WTC11 (cell line): ENCODE results near the gene CLPTM1L. TPM values are rescaled to one million over a fixed set of nuclear protein-coding genes. Genes with fewer than 3 reads are reported as not detected.
A peak's percentile ranks its signal among the peaks of the same experiment; 100 is the strongest.

Experiments
- ATAC-seq: fragments of 200-7000 bp; cut with Tn5 transposase; 2 replicates; pipeline ENCODE4 v1.10.0; 2021; ENCODE audit warnings: mild to moderate bottlenecking, moderate library complexity
- CTCF ChIA-PET: fragments of 300-600 bp; sonication (Branson Sonifier 250); formaldehyde crosslinking; loops from one replicate; lab custom pipeline; 2021; ENCODE audit warnings: antibody characterized with exemption; lab: Charles Lee
- POLR2A ChIA-PET: fragments of 350-600 bp; sonication (Branson Sonifier 250); formaldehyde crosslinking; loops from one replicate; lab custom pipeline; 2021; ENCODE audit warnings: antibody characterized with exemption; lab: Charles Lee
- DNase-seq: peaks from one replicate; pipeline ENCODE4 v3.0.0; 2021; ENCODE audit warnings: low spot score
- H3K27ac Mint-ChIP-seq: 2 replicates; pipeline ENCODE4 v1.8.0; 2021; ENCODE audit warnings: mixed read lengths
- H3K27me3 Mint-ChIP-seq: 2 replicates; pipeline ENCODE4 v1.8.0; 2021; ENCODE audit warnings: low read depth, mild to moderate bottlenecking, moderate library complexity, mixed read lengths
- H3K36me3 Mint-ChIP-seq: 2 replicates; pipeline ENCODE4 v1.8.0; 2021; ENCODE audit warnings: mixed read lengths
- H3K4me1 Mint-ChIP-seq: 2 replicates; pipeline ENCODE4 v1.8.0; 2022; ENCODE audit warnings: mixed read lengths
- H3K4me3 Mint-ChIP-seq: 2 replicates; pipeline ENCODE4 v1.8.0; 2021; ENCODE audit warnings: mild to moderate bottlenecking, moderate library complexity, mixed read lengths
- H3K9me3 Mint-ChIP-seq: 2 replicates; pipeline ENCODE4 v1.8.0; 2021; ENCODE audit warnings: mixed read lengths
- CREB1 ChIP-seq: sonication (generic); formaldehyde crosslinking; IDR thresholded peaks from 2 replicates; pipeline ENCODE4 v1.8.0; 2023; ENCODE audit warnings: mild to moderate bottlenecking, missing genetic modification reagents
- EMX1 ChIP-seq: fragments of 250-450 bp; sonication (Bioruptor Pico); IDR thresholded peaks from 2 replicates; pipeline ENCODE4 v1.8.0; 2021; ENCODE audit warnings: mild to moderate bottlenecking
- FOXP1 ChIP-seq: sonication (generic); formaldehyde crosslinking; IDR thresholded peaks from 2 replicates; pipeline ENCODE4 v1.8.0; 2022; ENCODE audit warnings: missing genetic modification reagents, mild to moderate bottlenecking, moderate library complexity, borderline replicate concordance
- HMGA2 ChIP-seq: fragments of 250-450 bp; sonication (Bioruptor Pico); IDR thresholded peaks from 2 replicates; pipeline ENCODE4 v1.4.0; 2021; ENCODE audit warnings: mild to moderate bottlenecking, moderate library complexity
- NFYB ChIP-seq: sonication (generic); formaldehyde crosslinking; conservative IDR thresholded peaks from 2 replicates; pipeline ENCODE4 v1.8.0; 2022; ENCODE audit warnings: low read depth, missing genetic modification reagents
- NR1H2 ChIP-seq: sonication (generic); formaldehyde crosslinking; IDR thresholded peaks from 2 replicates; pipeline ENCODE4 v1.9.0; 2021; ENCODE audit warnings: mild to moderate bottlenecking, moderate library complexity, missing genetic modification reagents
- SOX15 ChIP-seq: fragments of 250-450 bp; sonication (Bioruptor Pico); IDR thresholded peaks from 2 replicates; pipeline ENCODE4 v1.9.0; 2021; ENCODE audit warnings: mild to moderate bottlenecking
- TEAD1 ChIP-seq: sonication (generic); formaldehyde crosslinking; IDR thresholded peaks from 2 replicates; pipeline ENCODE4 v1.8.0; 2022; ENCODE audit warnings: mild to moderate bottlenecking, missing genetic modification reagents
- ZNF121 ChIP-seq: sonication (generic); formaldehyde crosslinking; IDR thresholded peaks from 2 replicates; pipeline ENCODE4 v1.8.0; 2023; ENCODE audit warnings: missing genetic modification reagents
- ZNF317 ChIP-seq: sonication (generic); formaldehyde crosslinking; IDR thresholded peaks from 2 replicates; pipeline ENCODE4 v1.8.1; 2023; ENCODE audit warnings: low read depth, mild to moderate bottlenecking, moderate library complexity, missing genetic modification reagents, borderline replicate concordance
- total RNA-seq: library from RNA; stranded (reverse); gene quantifications from 3 replicates; pipeline ENCODE4 v1.2.3, GENCODE V29; 2021
- TF ChIP-seq, protein P1 (sequence below): sonication (generic); formaldehyde crosslinking; IDR thresholded peaks from 2 replicates; pipeline ENCODE4 v1.8.0; 2022; ENCODE audit warnings: mild to moderate bottlenecking, missing genetic modification reagents
- TF ChIP-seq, protein P2 (sequence below): sonication (generic); formaldehyde crosslinking; IDR thresholded peaks from 2 replicates; pipeline ENCODE4 v1.8.1; 2023; ENCODE audit warnings: mild to moderate bottlenecking, missing genetic modification reagents, moderate library complexity
- TF ChIP-seq, protein P3 (sequence below): sonication (generic); formaldehyde crosslinking; IDR thresholded peaks from 2 replicates; pipeline ENCODE4 v1.8.0; 2022; ENCODE audit warnings: mild to moderate bottlenecking, missing genetic modification reagents
- TF ChIP-seq, protein P4 (sequence below): sonication (generic); formaldehyde crosslinking; IDR thresholded peaks from 2 replicates; pipeline ENCODE4 v1.8.0; 2023; ENCODE audit warnings: missing genetic modification reagents, mild to moderate bottlenecking, borderline replicate concordance
- TF ChIP-seq, protein P5 (sequence below): sonication (generic); formaldehyde crosslinking; IDR thresholded peaks from 2 replicates; pipeline ENCODE4 v1.8.0; 2023; ENCODE audit warnings: mild to moderate bottlenecking, missing genetic modification reagents

Gene CLPTM1L
- total RNA-seq, 1 experiment from 2014 or later, result 92.8 TPM

DNA sequence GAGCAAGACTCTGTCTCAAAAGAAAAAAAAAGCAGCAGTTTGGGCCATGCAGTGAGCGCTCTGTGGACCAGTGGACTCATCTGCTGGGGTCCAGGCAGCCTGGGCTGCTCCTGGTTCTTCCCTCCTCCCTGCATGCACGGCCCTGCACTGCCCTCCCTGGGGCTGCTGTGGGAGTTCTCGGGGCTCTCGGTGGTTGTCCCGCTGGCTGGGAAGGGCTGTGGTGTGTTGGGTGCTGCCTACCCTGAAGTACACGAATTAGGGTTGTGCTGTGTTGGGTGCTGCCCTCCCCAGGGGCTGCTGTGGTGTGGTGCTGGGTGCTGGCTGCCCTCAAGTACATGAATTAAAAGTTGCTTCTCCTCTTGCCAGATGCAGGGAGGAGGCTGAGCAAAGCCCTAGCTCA lies 18.3 kb upstream of the CLPTM1L start:
- Mint-ChIP-seq H3K4me3 (no peak overlapping the region), H3K4me1 (peaks cover 12% of the 10 kb centered on the region; the same call in 1 of the 2 replicates), H3K27ac (no peak overlapping the region), H3K27me3 (peaks cover 2% of the 10 kb centered on the region; the same call in 1 of the 2 replicates), H3K36me3 (no peaks in the 10 kb centered on the region), H3K9me3 (no peaks in the 10 kb centered on the region)
- ChIA-PET CTCF (interaction anchor here (4.6 kb wide), 1 partner anchor 17 kb away, joined by 22 read pairs; no protein-coding TSS in a partner anchor), POLR2A (no interaction called here)
- TF ChIP-seq, protein P1, sequence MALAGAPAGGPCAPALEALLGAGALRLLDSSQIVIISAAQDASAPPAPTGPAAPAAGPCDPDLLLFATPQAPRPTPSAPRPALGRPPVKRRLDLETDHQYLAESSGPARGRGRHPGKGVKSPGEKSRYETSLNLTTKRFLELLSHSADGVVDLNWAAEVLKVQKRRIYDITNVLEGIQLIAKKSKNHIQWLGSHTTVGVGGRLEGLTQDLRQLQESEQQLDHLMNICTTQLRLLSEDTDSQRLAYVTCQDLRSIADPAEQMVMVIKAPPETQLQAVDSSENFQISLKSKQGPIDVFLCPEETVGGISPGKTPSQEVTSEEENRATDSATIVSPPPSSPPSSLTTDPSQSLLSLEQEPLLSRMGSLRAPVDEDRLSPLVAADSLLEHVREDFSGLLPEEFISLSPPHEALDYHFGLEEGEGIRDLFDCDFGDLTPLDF (CRISPR knock-in tag), result no peak
- TF ChIP-seq ZNF317 (CRISPR knock-in tag) (no peak), SOX15 (CRISPR knock-in tag) (no peak), TEAD1 (CRISPR knock-in tag) (no peak), NFYB (CRISPR knock-in tag) (no peak), ZNF121 (CRISPR knock-in tag) (no peak), FOXP1 (CRISPR knock-in tag) (no peak), NR1H2 (CRISPR knock-in tag) (no peak), EMX1 (CRISPR knock-in tag) (no peak), CREB1 (CRISPR knock-in tag) (no peak), HMGA2 (CRISPR knock-in tag) (no peak)
- TF ChIP-seq, protein P2, sequence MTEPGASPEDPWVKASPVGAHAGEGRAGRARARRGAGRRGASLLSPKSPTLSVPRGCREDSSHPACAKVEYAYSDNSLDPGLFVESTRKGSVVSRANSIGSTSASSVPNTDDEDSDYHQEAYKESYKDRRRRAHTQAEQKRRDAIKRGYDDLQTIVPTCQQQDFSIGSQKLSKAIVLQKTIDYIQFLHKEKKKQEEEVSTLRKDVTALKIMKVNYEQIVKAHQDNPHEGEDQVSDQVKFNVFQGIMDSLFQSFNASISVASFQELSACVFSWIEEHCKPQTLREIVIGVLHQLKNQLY (CRISPR knock-in tag), result no peak
- TF ChIP-seq, protein P3, sequence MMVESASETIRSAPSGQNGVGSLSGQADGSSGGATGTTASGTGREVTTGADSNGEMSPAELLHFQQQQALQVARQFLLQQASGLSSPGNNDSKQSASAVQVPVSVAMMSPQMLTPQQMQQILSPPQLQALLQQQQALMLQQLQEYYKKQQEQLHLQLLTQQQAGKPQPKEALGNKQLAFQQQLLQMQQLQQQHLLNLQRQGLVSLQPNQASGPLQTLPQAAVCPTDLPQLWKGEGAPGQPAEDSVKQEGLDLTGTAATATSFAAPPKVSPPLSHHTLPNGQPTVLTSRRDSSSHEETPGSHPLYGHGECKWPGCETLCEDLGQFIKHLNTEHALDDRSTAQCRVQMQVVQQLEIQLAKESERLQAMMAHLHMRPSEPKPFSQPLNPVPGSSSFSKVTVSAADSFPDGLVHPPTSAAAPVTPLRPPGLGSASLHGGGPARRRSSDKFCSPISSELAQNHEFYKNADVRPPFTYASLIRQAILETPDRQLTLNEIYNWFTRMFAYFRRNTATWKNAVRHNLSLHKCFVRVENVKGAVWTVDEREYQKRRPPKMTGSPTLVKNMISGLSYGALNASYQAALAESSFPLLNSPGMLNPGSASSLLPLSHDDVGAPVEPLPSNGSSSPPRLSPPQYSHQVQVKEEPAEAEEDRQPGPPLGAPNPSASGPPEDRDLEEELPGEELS (CRISPR knock-in tag), result no peak
- TF ChIP-seq, protein P4, sequence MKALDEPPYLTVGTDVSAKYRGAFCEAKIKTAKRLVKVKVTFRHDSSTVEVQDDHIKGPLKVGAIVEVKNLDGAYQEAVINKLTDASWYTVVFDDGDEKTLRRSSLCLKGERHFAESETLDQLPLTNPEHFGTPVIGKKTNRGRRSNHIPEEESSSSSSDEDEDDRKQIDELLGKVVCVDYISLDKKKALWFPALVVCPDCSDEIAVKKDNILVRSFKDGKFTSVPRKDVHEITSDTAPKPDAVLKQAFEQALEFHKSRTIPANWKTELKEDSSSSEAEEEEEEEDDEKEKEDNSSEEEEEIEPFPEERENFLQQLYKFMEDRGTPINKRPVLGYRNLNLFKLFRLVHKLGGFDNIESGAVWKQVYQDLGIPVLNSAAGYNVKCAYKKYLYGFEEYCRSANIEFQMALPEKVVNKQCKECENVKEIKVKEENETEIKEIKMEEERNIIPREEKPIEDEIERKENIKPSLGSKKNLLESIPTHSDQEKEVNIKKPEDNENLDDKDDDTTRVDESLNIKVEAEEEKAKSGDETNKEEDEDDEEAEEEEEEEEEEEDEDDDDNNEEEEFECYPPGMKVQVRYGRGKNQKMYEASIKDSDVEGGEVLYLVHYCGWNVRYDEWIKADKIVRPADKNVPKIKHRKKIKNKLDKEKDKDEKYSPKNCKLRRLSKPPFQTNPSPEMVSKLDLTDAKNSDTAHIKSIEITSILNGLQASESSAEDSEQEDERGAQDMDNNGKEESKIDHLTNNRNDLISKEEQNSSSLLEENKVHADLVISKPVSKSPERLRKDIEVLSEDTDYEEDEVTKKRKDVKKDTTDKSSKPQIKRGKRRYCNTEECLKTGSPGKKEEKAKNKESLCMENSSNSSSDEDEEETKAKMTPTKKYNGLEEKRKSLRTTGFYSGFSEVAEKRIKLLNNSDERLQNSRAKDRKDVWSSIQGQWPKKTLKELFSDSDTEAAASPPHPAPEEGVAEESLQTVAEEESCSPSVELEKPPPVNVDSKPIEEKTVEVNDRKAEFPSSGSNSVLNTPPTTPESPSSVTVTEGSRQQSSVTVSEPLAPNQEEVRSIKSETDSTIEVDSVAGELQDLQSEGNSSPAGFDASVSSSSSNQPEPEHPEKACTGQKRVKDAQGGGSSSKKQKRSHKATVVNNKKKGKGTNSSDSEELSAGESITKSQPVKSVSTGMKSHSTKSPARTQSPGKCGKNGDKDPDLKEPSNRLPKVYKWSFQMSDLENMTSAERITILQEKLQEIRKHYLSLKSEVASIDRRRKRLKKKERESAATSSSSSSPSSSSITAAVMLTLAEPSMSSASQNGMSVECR (CRISPR knock-in tag), result no peak
- TF ChIP-seq, protein P5, sequence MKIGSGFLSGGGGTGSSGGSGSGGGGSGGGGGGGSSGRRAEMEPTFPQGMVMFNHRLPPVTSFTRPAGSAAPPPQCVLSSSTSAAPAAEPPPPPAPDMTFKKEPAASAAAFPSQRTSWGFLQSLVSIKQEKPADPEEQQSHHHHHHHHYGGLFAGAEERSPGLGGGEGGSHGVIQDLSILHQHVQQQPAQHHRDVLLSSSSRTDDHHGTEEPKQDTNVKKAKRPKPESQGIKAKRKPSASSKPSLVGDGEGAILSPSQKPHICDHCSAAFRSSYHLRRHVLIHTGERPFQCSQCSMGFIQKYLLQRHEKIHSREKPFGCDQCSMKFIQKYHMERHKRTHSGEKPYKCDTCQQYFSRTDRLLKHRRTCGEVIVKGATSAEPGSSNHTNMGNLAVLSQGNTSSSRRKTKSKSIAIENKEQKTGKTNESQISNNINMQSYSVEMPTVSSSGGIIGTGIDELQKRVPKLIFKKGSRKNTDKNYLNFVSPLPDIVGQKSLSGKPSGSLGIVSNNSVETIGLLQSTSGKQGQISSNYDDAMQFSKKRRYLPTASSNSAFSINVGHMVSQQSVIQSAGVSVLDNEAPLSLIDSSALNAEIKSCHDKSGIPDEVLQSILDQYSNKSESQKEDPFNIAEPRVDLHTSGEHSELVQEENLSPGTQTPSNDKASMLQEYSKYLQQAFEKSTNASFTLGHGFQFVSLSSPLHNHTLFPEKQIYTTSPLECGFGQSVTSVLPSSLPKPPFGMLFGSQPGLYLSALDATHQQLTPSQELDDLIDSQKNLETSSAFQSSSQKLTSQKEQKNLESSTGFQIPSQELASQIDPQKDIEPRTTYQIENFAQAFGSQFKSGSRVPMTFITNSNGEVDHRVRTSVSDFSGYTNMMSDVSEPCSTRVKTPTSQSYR (CRISPR knock-in tag), result no peak
- ATAC-seq, result 0 out of 2 replicates have a peak, but pooled peaks have one; percentile 26
- DNase-seq, result no peak
